Caco-2 (cell line): Measurements from ENCODE around the gene SDHD. TPM values are rescaled to one million over a fixed set of nuclear protein-coding genes. Genes with fewer than 3 reads are reported as not detected.

Source experiments
- BruUV-seq: library from RNA; stranded (reverse); fragments of 400-500 nt; replicated peaks from 2 replicates; lab custom pipeline; 2021; lab: Mats Ljungman, UMichigan
- CTCF ChIA-PET: fragments of 300-600 bp; sonication (Branson Sonifier 250); formaldehyde crosslinking; loops from one replicate; lab custom pipeline; 2022; ENCODE audit warnings: antibody characterized with exemption; lab: Charles Lee
- POLR2A ChIA-PET: fragments of 300-600 bp; sonication (Branson Sonifier 250); formaldehyde crosslinking; loops from one replicate; lab custom pipeline; 2022; ENCODE audit warnings: antibody characterized with exemption; lab: Charles Lee
- DNase-seq, 2 experiments: peaks; one replicate each; pipeline versions ENCODE4 v3.0.0 to v3.0.0-alpha.2; 2020 to 2022
- H3K27me3 ChIP-seq: replicated peaks from 2 replicates; pipeline ENCODE4 v1.6.0; 2011; ENCODE audit warnings: low read length; ENCODE audit not compliant: control insufficient read depth, insufficient read depth
- H3K36me3 ChIP-seq: 2 replicates; pipeline ENCODE4 v1.5.1; 2011; ENCODE audit warnings: low read length; ENCODE audit not compliant: control insufficient read depth, insufficient read depth
- H3K4me1 ChIP-seq: fragments of 250-450 bp; sonication (Bioruptor Pico); 2 replicates; pipeline ENCODE4 v1.5.1; 2020; ENCODE audit warnings: mild to moderate bottlenecking
- H3K4me3 ChIP-seq: 2 replicates; pipeline ENCODE4 v1.5.1; 2011; ENCODE audit warnings: low read depth, mild to moderate bottlenecking, control low read depth, low read length
- H3K9me3 ChIP-seq: fragments of 250-450 bp; sonication (Bioruptor Pico); 2 replicates; pipeline ENCODE4 v1.5.1; 2020; ENCODE audit warnings: mild to moderate bottlenecking, moderate library complexity
- H3K27ac Mint-ChIP-seq: one replicate; pipeline ENCODE4 v1.8.0; 2022; ENCODE audit warnings: mixed read lengths; ENCODE audit not compliant: unreplicated experiment
- H3K27me3 Mint-ChIP-seq: one replicate; pipeline ENCODE4 v1.8.0; 2022; ENCODE audit warnings: mixed read lengths; ENCODE audit not compliant: insufficient read depth, unreplicated experiment
- H3K36me3 Mint-ChIP-seq: one replicate; pipeline ENCODE4 v1.8.0; 2022; ENCODE audit warnings: mild to moderate bottlenecking, mixed read lengths; ENCODE audit not compliant: insufficient read depth, unreplicated experiment
- H3K4me1 Mint-ChIP-seq: one replicate; pipeline ENCODE4 v1.8.0; 2022; ENCODE audit warnings: low read depth, mixed read lengths; ENCODE audit not compliant: unreplicated experiment
- H3K4me3 Mint-ChIP-seq: one replicate; pipeline ENCODE4 v1.8.0; 2022; ENCODE audit warnings: mild to moderate bottlenecking, moderate library complexity, mixed read lengths; ENCODE audit not compliant: unreplicated experiment
- H3K9me3 Mint-ChIP-seq: one replicate; pipeline ENCODE4 v1.8.0; 2022; ENCODE audit warnings: mixed read lengths; ENCODE audit not compliant: unreplicated experiment
- intact Hi-C: fragments of 100-400 bp; cut with micrococcal nuclease; formaldehyde crosslinking; loops from one replicate; pipeline ENCODE4 v1.10.0; 2022; ENCODE audit not compliant: unreplicated experiment
- total RNA-seq: library from RNA; stranded (reverse); gene quantifications from 2 replicates; pipeline ENCODE4 v1.2.3, GENCODE V29; 2022
- TF ChIP-seq, protein P1 (sequence below), 2 experiments: fragments of 200-600 bp in 1 of 2; IDR thresholded peaks; 1 replicate in 1 of 2; 2 replicates in 1 of 2; pipeline versions ENCODE4 v1.5.1 to v1.8.0; 2011 to 2022; ENCODE audit warnings: antibody characterized with exemption in 1 of 2, control low read depth in 1 of 2, inconsistent platforms in 1 of 2, low read depth in 1 of 2, low read length in 1 of 2, mild to moderate bottlenecking in 1 of 2, moderate library complexity in 1 of 2; ENCODE audit not compliant: insufficient read depth in 1 of 2, severe bottlenecking in 1 of 2, unreplicated experiment in 1 of 2

SDHD gene
- total RNA-seq, 1 experiment from 2014 or later, result 157 TPM

DNA sequence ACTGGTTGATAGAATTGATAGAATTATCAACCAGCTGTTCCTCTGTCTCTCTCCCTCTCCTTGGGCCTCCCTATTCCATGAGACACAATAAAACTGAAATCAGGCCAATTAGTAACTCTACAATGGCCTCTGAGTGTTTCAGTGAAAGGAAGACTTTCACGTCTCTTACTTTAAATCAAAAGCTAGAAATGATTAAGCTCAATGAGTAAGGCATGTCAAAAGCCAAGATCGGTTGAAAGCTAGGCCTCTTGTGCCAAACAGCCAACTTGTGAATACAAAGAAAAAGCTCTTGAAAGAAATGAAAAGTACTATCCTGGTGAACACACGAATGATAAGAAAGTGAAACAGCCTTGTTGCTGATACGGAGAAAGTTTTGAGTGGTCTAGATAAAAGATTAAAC, 29.5 kb upstream of the SDHD start:
- H3K36me3 Mint-ChIP-seq, result peaks cover 87% of the 10 kb centered on the region
- Histone ChIP-seq H3K27me3 (no peaks in the 10 kb centered on the region), H3K4me3 (no peak overlapping the region), H3K9me3 (no peaks in the 10 kb centered on the region), H3K4me1 (no peaks in the 10 kb centered on the region), H3K36me3 (peaks cover 10% of the 10 kb centered on the region)
- H3K4me3 Mint-ChIP-seq, result no peak overlapping the region
- POLR2A ChIA-PET, result no interaction called here
- no peaks in the 10 kb centered on the region for H3K27me3 Mint-ChIP-seq
- no peaks in the 10 kb centered on the region for H3K4me1 Mint-ChIP-seq
- no TSS peak for BruUV-seq
- H3K9me3 Mint-ChIP-seq, result no peaks in the 10 kb centered on the region
- intact Hi-C loops, result no loop called here
- CTCF ChIA-PET, result interaction anchor here (0.6 kb wide), 1 partner anchor 264 kb away, joined by 3 read pairs; no protein-coding TSS in a partner anchor
- TF ChIP-seq, protein P1, sequence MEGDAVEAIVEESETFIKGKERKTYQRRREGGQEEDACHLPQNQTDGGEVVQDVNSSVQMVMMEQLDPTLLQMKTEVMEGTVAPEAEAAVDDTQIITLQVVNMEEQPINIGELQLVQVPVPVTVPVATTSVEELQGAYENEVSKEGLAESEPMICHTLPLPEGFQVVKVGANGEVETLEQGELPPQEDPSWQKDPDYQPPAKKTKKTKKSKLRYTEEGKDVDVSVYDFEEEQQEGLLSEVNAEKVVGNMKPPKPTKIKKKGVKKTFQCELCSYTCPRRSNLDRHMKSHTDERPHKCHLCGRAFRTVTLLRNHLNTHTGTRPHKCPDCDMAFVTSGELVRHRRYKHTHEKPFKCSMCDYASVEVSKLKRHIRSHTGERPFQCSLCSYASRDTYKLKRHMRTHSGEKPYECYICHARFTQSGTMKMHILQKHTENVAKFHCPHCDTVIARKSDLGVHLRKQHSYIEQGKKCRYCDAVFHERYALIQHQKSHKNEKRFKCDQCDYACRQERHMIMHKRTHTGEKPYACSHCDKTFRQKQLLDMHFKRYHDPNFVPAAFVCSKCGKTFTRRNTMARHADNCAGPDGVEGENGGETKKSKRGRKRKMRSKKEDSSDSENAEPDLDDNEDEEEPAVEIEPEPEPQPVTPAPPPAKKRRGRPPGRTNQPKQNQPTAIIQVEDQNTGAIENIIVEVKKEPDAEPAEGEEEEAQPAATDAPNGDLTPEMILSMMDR (IDR thresholded peaks at IDR 0.05; ENCODE audit: insufficient read depth in 1 of 2, low read depth in 1 of 2, low read length in 1 of 2, severe bottlenecking in 1 of 2, unreplicated experiment in 1 of 2), result no peak
- DNase-seq, result no peak
- H3K27ac Mint-ChIP-seq, result no peak overlapping the region

DNA sequence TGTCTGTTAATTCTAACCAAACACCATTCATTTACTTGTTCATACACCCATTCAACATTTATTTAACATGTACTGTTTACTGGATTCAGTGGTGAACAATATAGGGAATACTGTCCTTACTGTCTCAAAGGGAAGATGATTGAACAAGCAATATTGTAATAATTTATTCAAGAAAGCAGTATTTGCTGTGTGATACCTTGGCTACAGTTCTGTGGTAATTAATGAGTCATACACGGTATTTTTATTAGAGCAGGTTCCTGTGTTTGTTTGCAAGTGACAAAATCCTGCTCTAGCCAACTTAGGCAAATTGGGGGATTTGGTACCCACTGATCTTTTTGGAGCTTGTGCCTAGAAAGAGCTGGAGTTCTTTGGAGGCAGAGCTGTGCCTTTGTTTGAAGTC, 28.6 kb upstream of the SDHD start:
- H3K9me3 Mint-ChIP-seq, result no peaks in the 10 kb centered on the region
- intact Hi-C loops, result no loop called here
- no peak overlapping the region for H3K4me3 Mint-ChIP-seq
- H3K27ac Mint-ChIP-seq, result no peak overlapping the region
- DNase-seq, result no peak
- no peaks in the 10 kb centered on the region for H3K27me3 Mint-ChIP-seq
- Histone ChIP-seq H3K4me1 (no peaks in the 10 kb centered on the region), H3K4me3 (no peak overlapping the region), H3K27me3 (no peaks in the 10 kb centered on the region), H3K9me3 (no peaks in the 10 kb centered on the region), H3K36me3 (peaks cover 12% of the 10 kb centered on the region)
- ChIA-PET CTCF (no interaction called here), POLR2A (no interaction called here)
- H3K36me3 Mint-ChIP-seq, result peaks cover 94% of the 10 kb centered on the region
- no peaks in the 10 kb centered on the region for H3K4me1 Mint-ChIP-seq
- no TSS peak for BruUV-seq
- TF ChIP-seq, protein P1 (IDR thresholded peaks at IDR 0.05; ENCODE audit: insufficient read depth in 1 of 2, low read depth in 1 of 2, low read length in 1 of 2, severe bottlenecking in 1 of 2, unreplicated experiment in 1 of 2), result no peak

DNA sequence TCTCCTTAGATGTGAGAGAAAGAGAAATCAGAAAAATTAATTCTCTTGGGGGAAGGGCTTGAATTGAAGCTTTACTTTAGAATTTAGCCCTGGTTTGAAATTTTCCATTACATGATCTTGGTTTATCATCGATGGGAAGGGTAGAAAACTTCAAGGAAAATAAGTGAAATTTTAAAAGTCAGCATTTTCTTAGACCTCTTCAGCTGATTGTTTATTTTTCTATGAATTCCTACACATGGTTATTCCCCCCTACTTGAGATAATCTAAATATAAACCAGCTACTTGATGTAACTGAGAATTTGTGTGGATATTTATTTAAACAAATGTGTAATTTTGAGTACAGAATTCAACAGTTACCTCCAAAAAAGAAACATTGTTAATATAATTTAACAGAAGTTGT, 23.8 kb upstream of the SDHD start:
- BruUV-seq, result TSS peak; percentile 53
- H3K9me3 ChIP-seq, result no peaks in the 10 kb centered on the region
- Mint-ChIP-seq H3K4me3 (no peak overlapping the region), H3K27me3 (no peaks in the 10 kb centered on the region), H3K27ac (no peak overlapping the region), H3K9me3 (no peaks in the 10 kb centered on the region), H3K4me1 (no peaks in the 10 kb centered on the region), H3K36me3 (peaks cover 53% of the 10 kb centered on the region)
- no peak overlapping the region for H3K4me3 ChIP-seq
- ChIA-PET CTCF (no interaction called here), POLR2A (no interaction called here)
- DNase-seq, result no peak
- TF ChIP-seq, protein P1 (IDR thresholded peaks at IDR 0.05; ENCODE audit: insufficient read depth in 1 of 2, low read depth in 1 of 2, low read length in 1 of 2, severe bottlenecking in 1 of 2, unreplicated experiment in 1 of 2), result no peak
- H3K36me3 ChIP-seq, result peaks cover 11% of the 10 kb centered on the region
- no peaks in the 10 kb centered on the region for H3K4me1 ChIP-seq
- intact Hi-C loops, result no loop called here
- H3K27me3 ChIP-seq, result no peaks in the 10 kb centered on the region
